ENCODE results near the gene FRRS1.

The FRRS1 gene

DNA sequence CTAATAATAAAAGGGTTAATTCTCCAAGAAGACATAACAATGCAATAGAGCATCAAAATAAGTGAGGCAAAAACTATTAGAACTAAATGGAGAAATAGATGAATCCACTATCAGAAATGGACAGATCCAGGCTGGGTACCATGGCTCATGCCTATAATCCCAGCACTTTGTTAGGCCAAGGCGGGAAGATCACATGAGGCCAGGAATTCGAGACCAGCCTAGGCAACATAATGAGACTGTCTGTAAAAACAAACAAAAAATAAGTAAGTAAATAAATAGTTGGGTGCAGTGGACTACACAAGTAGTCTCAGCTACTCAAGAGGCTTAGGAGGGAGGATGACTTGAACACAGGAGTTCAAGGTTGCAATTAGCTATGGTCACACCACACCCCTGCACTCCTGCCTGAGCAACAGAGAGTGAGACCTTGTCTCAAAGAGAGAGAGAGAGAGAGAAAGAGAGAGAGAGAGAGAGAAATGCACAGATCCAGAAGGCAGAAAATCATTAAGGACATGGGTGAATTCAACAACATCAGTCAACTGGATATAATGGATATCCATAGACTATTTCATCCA lies 12.3 kb downstream of the FRRS1 start:
- no peak overlapping the region for H3K4me3 ChIP-seq (ENCODE audit: low read length)
- H3K27ac ChIP-seq (ENCODE audit: low read length): no peak overlapping the region
- no peak overlapping the region for H3K4me2 ChIP-seq (ENCODE audit: low read length)
- no peak overlapping the region for H3K9ac ChIP-seq (ENCODE audit: low read length)
- H2AFZ ChIP-seq (ENCODE audit: low read depth, low read length): no peak overlapping the region
- no peaks in the 10 kb centered on the region for H3K79me2 ChIP-seq (ENCODE audit: low read length)
- H3K27me3 ChIP-seq (ENCODE audit: low read depth, low read length): no peaks in the 10 kb centered on the region
- no peak for TF ChIP-seq CTCF (IDR thresholded peaks at IDR 0.05; ENCODE audit: low read depth, low read length)
- TF ChIP-seq EZH2phosphoT487 (IDR thresholded peaks at IDR 0.05; ENCODE audit: low read depth): no peak
- H3K36me3 ChIP-seq (replicated peaks; ENCODE audit: low read depth, low read length): no peaks in the 10 kb centered on the region
- H3K4me1 ChIP-seq (ENCODE audit: low read length): peaks cover 39% of the 10 kb centered on the region
- no peaks in the 10 kb centered on the region for H4K20me1 ChIP-seq (ENCODE audit: insufficient read depth, low read length)
- H3K9me3 ChIP-seq (ENCODE audit: insufficient read depth, low read length): no peaks in the 10 kb centered on the region

DNA sequence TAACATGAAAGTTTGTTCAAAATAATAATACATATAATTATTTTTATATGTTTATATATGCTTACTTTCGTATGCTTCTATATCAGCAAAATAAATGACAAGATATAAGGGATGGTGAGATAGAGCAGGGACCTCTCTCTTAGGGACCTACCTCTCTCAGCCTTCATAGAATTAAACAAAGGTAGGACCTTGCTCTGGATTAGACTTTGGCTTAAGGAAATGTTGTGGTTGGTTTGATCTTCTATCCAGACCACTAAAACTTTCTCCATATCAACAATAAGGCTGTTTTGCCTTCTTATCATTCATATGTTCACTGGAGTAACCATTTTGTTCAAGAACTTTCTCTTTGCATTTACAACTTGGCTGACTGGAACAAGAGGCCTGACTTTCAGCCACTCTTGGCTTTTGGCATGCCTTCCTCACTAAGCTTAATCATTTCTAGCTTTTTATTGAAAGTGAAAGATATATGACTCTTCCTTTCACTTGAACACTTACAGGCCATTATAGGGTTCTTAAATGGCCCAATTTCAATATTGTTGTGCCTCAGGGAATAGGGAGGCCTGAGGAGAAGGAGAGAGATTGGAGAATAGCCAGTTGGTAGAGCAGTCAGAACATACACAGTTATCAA lies 14.4 kb downstream of the FRRS1 start:
- TF ChIP-seq EZH2phosphoT487 (IDR thresholded peaks at IDR 0.05; ENCODE audit: low read depth) (no peak), CTCF (IDR thresholded peaks at IDR 0.05; ENCODE audit: low read depth, low read length) (no peak)
- H3K79me2 ChIP-seq (ENCODE audit: low read length): no peaks in the 10 kb centered on the region
- no peaks in the 10 kb centered on the region for H4K20me1 ChIP-seq (ENCODE audit: insufficient read depth, low read length)
- H3K27ac ChIP-seq (ENCODE audit: low read length): no peak overlapping the region
- H3K36me3 ChIP-seq (replicated peaks; ENCODE audit: low read depth, low read length): no peaks in the 10 kb centered on the region
- no peak overlapping the region for H2AFZ ChIP-seq (ENCODE audit: low read depth, low read length)
- no peaks in the 10 kb centered on the region for H3K9me3 ChIP-seq (ENCODE audit: insufficient read depth, low read length)
- peak overlapping the region; percentile 30 for H3K4me2 ChIP-seq (ENCODE audit: low read length)
- H3K9ac ChIP-seq (ENCODE audit: low read length): no peak overlapping the region
- no peaks in the 10 kb centered on the region for H3K27me3 ChIP-seq (ENCODE audit: low read depth, low read length)
- no peak overlapping the region for H3K4me3 ChIP-seq (ENCODE audit: low read length)
- peaks cover 22% of the 10 kb centered on the region for H3K4me1 ChIP-seq (ENCODE audit: low read length)

GRCh38 chr1:99749504-99750347 lies 16.7 kb downstream of the FRRS1 start:
- Histone ChIP-seq H3K36me3 (replicated peaks; ENCODE audit: low read depth, low read length) (no peaks in the 10 kb centered on the region), H3K9me3 (ENCODE audit: insufficient read depth, low read length) (no peaks in the 10 kb centered on the region), H3K9ac (ENCODE audit: low read length) (no peak overlapping the region), H3K4me1 (ENCODE audit: low read length) (peaks cover 19% of the 10 kb centered on the region), H2AFZ (ENCODE audit: low read depth, low read length) (no peak overlapping the region), H4K20me1 (ENCODE audit: insufficient read depth, low read length) (no peaks in the 10 kb centered on the region), H3K27me3 (ENCODE audit: low read depth, low read length) (no peaks in the 10 kb centered on the region), H3K79me2 (ENCODE audit: low read length) (no peaks in the 10 kb centered on the region), H3K4me3 (ENCODE audit: low read length) (no peak overlapping the region), H3K27ac (ENCODE audit: low read length) (no peak overlapping the region), H3K4me2 (ENCODE audit: low read length) (peak overlapping the region; percentile 20; the same call in 1 of the 2 replicates)
- TF ChIP-seq CTCF (IDR thresholded peaks at IDR 0.05; ENCODE audit: low read depth, low read length) (no peak), EZH2phosphoT487 (IDR thresholded peaks at IDR 0.05; ENCODE audit: low read depth) (no peak)

GRCh38 chr1:99748419-99748818 lies 18.0 kb downstream of the FRRS1 start:
- no peaks in the 10 kb centered on the region for H3K27me3 ChIP-seq (ENCODE audit: low read depth, low read length)
- H3K9ac ChIP-seq (ENCODE audit: low read length): no peak overlapping the region
- no peak overlapping the region for H3K4me2 ChIP-seq (ENCODE audit: low read length)
- TF ChIP-seq CTCF (IDR thresholded peaks at IDR 0.05; ENCODE audit: low read depth, low read length) (no peak), EZH2phosphoT487 (IDR thresholded peaks at IDR 0.05; ENCODE audit: low read depth) (no peak)
- H3K9me3 ChIP-seq (ENCODE audit: insufficient read depth, low read length): no peaks in the 10 kb centered on the region
- no peak overlapping the region for H3K4me3 ChIP-seq (ENCODE audit: low read length)
- H2AFZ ChIP-seq (ENCODE audit: low read depth, low read length): no peak overlapping the region
- peaks cover 19% of the 10 kb centered on the region for H3K4me1 ChIP-seq (ENCODE audit: low read length)
- no peaks in the 10 kb centered on the region for H3K36me3 ChIP-seq (replicated peaks; ENCODE audit: low read depth, low read length)
- H3K27ac ChIP-seq (ENCODE audit: low read length): no peak overlapping the region
- H4K20me1 ChIP-seq (ENCODE audit: insufficient read depth, low read length): no peaks in the 10 kb centered on the region
- no peaks in the 10 kb centered on the region for H3K79me2 ChIP-seq (ENCODE audit: low read length)

All from OCI-LY3 (cell line).